ENCODE results near the gene PITX1.
"Not testable (repeated sequence)": the region's sequence is repeated elsewhere in the genome, so short reads cannot be mapped to it uniquely, and the experiment has no call there.

The PITX1 gene

GRCh38 chr5:135008981-135009735 lies 24.9 kb downstream of the PITX1 start:
- DNase-seq, result no peak

DNA sequence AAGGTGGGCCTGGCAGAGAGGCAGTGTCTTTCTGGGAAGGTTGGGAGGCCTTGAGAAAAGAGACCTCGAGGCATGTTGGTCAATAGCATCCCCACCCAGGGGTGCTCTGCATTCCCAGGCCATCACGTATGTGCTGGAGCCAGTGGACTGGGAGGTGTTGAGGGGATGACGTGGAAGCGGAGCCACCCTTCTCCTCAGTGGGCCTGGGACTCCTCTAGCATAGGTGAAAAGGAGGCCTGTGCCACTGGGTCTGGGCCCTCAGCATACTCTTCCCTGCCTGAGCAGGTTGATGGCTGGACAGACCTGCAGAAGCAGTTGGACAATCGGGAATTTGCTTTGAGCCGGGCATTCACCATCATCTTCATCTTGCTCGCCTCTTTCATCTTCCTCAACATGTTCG lies 25.5 kb downstream of the PITX1 start:
- DNase-seq, result no peak

DNA sequence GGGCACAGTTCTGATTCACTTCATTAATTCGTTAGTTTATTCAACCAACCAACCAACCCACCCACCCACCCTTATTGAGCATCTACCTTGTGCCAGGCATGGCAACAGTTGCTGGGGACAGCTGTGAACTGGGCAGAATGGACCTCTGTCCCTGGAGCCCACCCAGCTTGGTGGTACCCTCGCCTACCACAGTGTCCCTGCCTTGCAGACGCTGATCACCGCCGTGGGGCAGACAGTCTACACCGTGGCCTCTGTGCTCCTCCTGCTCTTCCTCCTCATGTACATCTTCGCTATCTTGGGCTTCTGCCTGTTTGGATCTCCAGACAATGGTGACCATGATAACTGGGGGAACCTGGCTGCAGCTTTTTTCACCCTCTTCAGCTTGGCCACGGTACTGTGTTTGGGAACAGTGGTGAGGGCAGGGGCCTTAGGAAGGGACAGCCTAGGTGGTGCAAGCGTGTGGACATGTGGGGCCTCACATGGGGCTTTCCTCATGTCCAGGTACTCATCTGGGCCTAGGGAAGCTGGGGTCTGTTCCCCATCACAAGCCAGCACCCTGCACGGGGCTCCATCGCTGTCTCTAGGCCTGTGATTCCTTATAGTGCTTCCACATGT lies 26.2 kb downstream of the PITX1 start:
- DNase-seq, result no peak

DNA sequence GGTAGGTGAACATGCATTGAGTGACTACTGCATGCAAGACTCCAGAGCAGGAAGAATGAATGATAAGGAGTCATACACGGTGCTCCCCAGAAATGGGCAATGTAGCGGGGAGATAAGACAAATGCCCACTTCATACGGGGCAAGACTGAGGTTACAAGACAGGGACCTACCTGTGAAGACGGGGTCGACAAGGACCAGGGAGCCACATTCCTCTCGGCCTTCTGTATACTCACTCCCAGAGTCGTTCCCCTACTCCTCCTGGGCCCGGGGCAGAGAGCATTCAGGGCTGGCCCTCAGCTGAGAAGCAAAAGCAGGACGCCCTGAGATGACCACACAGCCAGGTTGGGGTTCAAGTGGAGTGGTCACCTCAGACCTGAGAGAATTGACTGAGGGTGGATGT lies 26.7 kb downstream of the PITX1 start:
- no peak for DNase-seq

GRCh38 chr5:135005076-135005475 lies 29.0 kb downstream of the PITX1 start:
- no peak for DNase-seq

GRCh38 chr5:135004376-135004775 lies 29.7 kb downstream of the PITX1 start:
- DNase-seq, result no peak

DNA sequence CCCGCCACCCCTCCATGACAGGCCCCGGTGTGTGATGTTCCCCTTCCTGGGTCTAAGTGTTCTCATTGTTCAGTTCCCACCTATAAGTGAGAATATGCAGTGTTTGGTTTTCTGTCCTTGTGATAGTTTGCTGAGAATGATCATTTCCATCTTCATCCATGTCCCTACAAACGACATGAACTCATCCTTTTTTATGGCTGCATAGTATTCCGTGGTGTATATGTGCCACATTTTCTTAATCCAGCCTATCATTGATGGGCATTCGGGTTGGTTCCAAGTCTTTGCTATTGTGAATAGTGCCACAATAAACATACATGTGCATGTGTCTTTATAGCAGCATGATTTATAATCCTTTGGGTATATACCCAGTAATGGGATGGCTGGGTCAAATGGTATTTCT lies 36.0 kb downstream of the PITX1 start:
- DNase-seq, result not testable (repeated sequence)

GRCh38 chr5:134997015-134997414 lies 37.0 kb downstream of the PITX1 start:
- no peak for DNase-seq

GRCh38 chr5:134995850-134996402 lies 38.1 kb downstream of the PITX1 start:
- no peak for DNase-seq

- DNase-seq, result no peak
Measured at GRCh38 chr5:134994560-134995156, 39.4 kb downstream of the PITX1 start.

- no peak for DNase-seq
Measured at GRCh38 chr5:134993161-134993560, 40.9 kb downstream of the PITX1 start.

- no peak for DNase-seq
Measured at GRCh38 chr5:134992148-134992547, 41.9 kb downstream of the PITX1 start.

DNA sequence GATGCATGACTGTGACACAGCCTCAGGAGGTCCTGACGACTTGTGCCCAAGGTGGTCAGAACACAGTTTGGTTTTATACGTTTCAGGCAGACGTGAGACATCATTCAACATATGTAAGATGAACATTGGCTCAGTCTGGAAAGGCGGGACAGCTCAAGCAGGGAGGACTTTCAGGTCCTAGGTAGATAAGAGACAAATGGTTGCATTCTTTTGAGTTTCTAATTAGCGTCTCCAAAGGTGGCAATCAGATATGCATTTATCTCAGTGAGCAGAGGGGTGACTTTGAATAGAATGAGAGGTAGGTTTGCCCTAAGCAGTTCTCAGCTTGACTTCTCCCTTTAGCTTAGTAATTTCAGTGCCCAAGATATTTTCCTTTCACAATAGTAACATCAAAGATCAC lies 43.8 kb downstream of the PITX1 start:
- DNase-seq, result not testable (repeated sequence)

DNA sequence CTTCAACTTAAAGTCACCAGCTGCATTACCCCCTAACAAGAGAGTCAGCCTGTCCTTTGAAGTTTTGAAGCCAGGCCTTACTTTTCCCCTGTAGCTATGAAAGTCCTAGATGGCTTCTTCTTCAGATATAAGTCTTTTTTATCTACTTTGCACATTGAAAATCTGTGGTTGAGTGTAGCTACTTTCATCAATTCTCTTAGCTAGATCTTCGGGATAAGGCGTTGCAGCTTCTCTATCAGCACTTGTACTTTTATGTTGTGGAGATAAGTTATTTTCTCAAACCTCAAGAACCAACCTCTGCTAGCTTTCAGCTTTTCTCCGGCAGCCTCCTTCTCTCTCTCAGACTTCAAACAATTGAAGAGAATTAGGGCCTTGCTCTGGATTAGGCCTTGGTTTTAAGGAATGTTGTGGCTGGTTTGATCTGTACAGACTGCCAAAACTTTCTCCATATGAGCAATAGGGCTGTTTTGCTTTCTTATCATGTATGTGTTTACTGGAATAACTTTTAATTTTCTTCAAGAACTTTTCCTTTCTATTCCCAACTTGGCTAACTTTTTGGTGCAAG lies 44.7 kb downstream of the PITX1 start:
- DNase-seq, result no peak

GRCh38 chr5:134982230-134982629 lies 51.8 kb downstream of the PITX1 start:
- DNase-seq, result no peak

DNA sequence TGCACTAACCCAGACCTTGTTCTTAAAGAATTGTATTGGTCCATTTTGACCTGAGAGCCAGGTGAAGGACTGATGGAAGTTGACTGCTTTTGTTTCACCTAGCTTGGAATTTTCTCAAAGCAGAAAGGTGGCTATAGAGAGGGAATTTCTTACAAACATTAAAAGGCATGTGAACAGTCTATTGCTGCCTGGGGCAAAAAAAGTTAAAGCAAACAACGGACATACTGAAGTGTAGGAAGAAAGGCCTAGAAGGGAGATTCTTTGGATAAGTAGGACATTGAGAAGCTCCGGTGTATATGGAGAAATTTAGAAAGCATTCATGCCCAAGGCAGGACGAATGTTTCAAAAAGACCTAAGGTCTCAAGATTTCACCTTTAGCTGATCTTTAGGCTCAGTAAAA lies 54.6 kb downstream of the PITX1 start:
- DNase-seq, result no peak

All from 8988T (cell line).